ENCODE results near the gene SF3A2.

GRCh38 chr19:2197270-2197669 lies 39.4 kb upstream of the SF3A2 start:
- no peak for TF ChIP-seq JUN (CRISPR knock-in tag; IDR thresholded peaks at IDR 0.05)
- TF ChIP-seq ZNF232 (CRISPR knock-in tag; IDR thresholded peaks at IDR 0.05) = no peak
- no peak for TF ChIP-seq CTCF (IDR thresholded peaks at IDR 0.05)
